Measurements from ENCODE around the gene FOXN1.
"Not testable (repeated sequence)": the region's sequence is repeated elsewhere in the genome, so short reads cannot be mapped to it uniquely, and the experiment has no call there.

Gene FOXN1

DNA sequence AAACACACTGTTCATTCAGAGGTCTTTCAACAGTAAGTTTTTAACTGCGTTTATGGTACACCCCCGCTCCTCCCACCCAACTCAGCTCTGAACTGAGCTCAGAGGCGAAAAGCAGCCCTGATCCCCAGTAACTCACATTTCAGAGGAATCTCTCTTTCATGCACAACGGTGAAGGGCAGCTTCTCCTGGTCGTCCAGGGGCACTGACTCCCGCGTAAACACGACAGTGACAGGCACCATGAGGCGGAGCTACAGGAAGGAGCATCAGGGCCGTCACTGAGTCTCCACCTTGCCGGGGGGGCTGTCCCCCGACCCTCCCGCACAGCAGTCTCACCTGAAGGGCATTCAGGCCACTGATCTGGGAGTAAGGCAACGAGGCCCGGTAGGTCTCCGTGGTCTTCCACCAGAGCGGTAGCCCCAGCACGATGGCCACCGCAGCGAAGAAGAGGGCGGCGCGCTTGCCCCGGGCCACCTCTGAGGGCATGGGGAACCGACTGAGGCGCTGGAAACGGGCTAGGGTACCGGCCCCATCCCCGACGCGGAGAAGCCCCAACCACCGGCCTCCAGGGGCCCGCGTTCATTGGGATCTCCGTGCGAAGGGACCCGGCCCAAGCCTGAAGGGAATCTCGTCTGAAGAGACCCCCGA, 64.7 kb downstream of the FOXN1 start:
- peak overlapping the region; percentile 97 for H3K4me3 Mint-ChIP-seq
- no peaks in the 10 kb centered on the region for H3K9me3 Mint-ChIP-seq
- H3K27ac Mint-ChIP-seq: peak overlapping the region; percentile 95
- H3K36me3 Mint-ChIP-seq: peaks cover 48% of the 10 kb centered on the region
- DNase-seq: peak; percentile 72
- peaks cover 68% of the 10 kb centered on the region for H3K4me1 Mint-ChIP-seq
- CTCF ChIA-PET: interaction anchor here (0.7 to 2.9 kb wide), 5 partner anchors 9 to 74 kb away, joined by 3 to 23 read pairs (median 3); partner anchors contain the start of gene BLTP2
- H3K27me3 Mint-ChIP-seq: no peaks in the 10 kb centered on the region

DNA sequence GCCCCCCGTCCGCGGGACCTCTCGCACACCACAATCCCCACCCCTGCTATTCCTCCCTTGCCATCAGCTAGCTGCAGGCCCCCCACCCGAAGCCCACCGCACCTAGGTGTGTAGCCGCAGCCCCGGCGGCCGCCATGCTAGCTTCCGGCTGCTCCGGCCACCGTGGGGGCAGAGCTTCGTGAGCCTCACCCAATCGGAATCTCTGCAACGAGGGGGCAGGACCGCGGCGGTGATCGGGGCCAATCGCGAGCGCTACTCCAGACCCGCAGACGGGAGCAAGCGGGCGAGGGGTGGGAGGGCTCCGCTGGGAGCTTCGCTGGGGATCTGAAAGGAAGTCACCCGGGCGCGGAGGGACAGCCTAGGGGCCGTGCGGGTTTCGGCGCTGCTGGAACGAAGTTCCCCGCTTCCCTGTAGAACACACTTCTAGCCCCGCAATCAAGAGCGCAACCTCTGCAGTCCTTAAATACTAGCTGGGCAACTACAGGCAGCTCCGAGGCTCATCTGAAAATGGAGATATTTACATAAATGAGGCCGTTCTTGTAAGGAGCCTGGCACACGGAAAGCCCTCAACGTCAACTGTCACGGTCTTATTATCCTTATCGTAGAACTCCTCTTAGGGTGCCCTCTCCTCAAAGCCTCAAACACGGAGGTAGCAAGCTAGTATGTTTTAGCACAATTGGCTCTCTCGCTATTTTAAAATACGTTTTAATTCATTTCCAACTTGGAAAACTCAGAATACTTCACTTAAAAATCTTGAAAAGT, 65.4 kb downstream of the FOXN1 start, which contains the start of gene PIGS:
Gene PIGS, minus strand, starts transcription at position 164 of the 762 bp plus-strand sequence. Its CDS starts 28 bp downstream, at position 136.
- CTCF ChIA-PET: interaction anchor here (0.7 to 2.9 kb wide), 5 partner anchors 9 to 77 kb away, joined by 3 to 23 read pairs (median 3); partner anchors contain the start of gene BLTP2
- H3K9me3 Mint-ChIP-seq: no peaks in the 10 kb centered on the region
- DNase-seq: peak; percentile 97
- H3K4me3 Mint-ChIP-seq: peak within 1 kb of the TSS; percentile 97
- peaks cover 74% of the 10 kb centered on the region for H3K4me1 Mint-ChIP-seq
- H3K36me3 Mint-ChIP-seq: peaks cover 49% of the 10 kb centered on the region
- no peaks in the 10 kb centered on the region for H3K27me3 Mint-ChIP-seq
- H3K27ac Mint-ChIP-seq: peak within 1 kb of the TSS; percentile 95

DNA sequence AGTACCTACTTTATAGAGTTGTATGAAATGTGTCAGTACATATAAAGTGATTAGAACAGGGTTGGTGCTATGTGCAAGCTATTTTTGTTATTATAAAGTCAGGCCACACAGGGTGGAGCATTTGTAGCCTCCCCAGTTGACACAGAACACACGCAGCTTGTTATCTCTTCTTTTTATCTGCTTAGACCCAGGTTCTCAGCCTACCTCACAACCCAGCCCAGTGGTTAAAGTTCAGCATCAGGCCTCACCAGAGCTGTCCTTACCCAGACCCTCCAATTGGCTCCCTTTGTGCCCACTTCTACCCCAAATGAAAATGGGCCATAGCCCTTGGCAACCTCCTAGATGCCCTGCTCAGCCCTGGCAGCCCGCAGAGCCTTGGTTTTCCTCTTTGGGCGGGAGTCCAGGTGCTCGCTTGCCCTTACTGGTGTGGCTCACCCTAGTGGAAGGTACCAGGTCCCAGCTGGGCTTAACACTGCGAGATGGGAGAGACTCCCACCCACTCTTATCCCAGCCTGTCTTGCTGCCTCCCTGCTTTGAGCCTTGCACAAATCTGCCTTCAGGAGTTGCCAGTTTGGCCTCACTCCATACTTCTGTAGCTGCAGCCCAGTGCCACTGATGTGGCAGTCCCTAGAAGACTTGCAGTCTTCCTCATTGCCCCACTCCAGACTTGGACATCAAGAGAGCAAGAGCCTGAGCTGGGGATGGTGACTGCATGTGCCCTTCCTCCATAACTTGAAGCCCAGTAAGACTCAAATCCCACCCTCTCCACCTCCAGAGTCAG, 66.3 kb downstream of the FOXN1 start:
- Mint-ChIP-seq H3K36me3 (peaks cover 51% of the 10 kb centered on the region), H3K27ac (peak overlapping the region; percentile 95), H3K4me3 (peak overlapping the region; percentile 97), H3K4me1 (peaks cover 75% of the 10 kb centered on the region), H3K9me3 (no peaks in the 10 kb centered on the region), H3K27me3 (no peaks in the 10 kb centered on the region)
- CTCF ChIA-PET: interaction anchor here (0.8 to 2.9 kb wide), 3 partner anchors 24 to 78 kb away, joined by 3 to 23 read pairs (median 4); no protein-coding TSS in a partner anchor
- no peak for DNase-seq

DNA sequence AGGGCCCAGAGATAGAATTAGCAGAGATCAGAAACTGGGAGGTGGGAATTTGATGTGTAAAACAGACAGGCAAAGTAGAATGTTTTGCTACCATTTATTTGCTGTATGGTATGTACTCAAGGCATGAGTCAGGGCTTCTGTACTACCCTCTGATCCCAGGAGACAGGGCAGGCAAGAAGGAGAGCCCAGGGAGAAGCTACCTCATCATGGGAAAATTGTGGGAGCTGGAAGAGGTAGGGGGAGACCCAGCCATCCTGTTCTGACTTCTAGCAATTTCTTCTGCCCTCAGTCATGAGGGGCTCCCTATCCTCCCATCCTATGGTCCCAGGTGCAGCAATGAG, 66.9 kb downstream of the FOXN1 start:
- CTCF ChIA-PET: interaction anchor here (0.8 kb wide), 2 partner anchors 25 to 26 kb away, joined by 3 read pairs; no protein-coding TSS in a partner anchor
- peaks cover 70% of the 10 kb centered on the region for H3K4me1 Mint-ChIP-seq
- peaks cover 52% of the 10 kb centered on the region for H3K36me3 Mint-ChIP-seq
- no peaks in the 10 kb centered on the region for H3K9me3 Mint-ChIP-seq
- DNase-seq: no peak
- peak overlapping the region; percentile 97 for H3K4me3 Mint-ChIP-seq
- no peaks in the 10 kb centered on the region for H3K27me3 Mint-ChIP-seq
- no peak overlapping the region for H3K27ac Mint-ChIP-seq

DNA sequence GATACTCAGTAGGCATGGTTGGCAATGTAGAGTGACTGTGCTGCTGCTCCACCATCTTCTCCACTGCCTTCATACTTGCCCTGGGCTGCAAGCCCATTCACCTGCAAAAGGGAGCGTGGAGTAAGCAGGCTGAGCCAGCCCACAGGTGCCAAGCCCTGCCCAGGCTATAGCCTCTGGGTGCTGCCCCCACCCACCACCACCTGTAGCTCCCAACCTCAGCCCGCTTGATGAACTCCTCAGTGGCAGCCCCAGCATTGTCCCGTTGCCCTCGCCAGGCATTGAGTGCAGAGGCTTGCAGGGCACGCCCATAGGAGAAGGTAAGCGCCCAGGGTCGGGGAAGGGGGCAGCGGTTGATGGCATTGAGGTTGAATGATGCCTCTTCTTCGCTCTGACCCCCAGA, 67.4 kb downstream of the FOXN1 start:
- no peaks in the 10 kb centered on the region for H3K9me3 Mint-ChIP-seq
- CTCF ChIA-PET: interaction anchor here (0.8 to 1.9 kb wide), 2 partner anchors 15 to 25 kb away, joined by 3 to 5 read pairs; no protein-coding TSS in a partner anchor
- peaks cover 66% of the 10 kb centered on the region for H3K4me1 Mint-ChIP-seq
- no peak overlapping the region for H3K27ac Mint-ChIP-seq
- H3K27me3 Mint-ChIP-seq: no peaks in the 10 kb centered on the region
- H3K4me3 Mint-ChIP-seq: no peak overlapping the region
- no peak for DNase-seq
- H3K36me3 Mint-ChIP-seq: peaks cover 50% of the 10 kb centered on the region

DNA sequence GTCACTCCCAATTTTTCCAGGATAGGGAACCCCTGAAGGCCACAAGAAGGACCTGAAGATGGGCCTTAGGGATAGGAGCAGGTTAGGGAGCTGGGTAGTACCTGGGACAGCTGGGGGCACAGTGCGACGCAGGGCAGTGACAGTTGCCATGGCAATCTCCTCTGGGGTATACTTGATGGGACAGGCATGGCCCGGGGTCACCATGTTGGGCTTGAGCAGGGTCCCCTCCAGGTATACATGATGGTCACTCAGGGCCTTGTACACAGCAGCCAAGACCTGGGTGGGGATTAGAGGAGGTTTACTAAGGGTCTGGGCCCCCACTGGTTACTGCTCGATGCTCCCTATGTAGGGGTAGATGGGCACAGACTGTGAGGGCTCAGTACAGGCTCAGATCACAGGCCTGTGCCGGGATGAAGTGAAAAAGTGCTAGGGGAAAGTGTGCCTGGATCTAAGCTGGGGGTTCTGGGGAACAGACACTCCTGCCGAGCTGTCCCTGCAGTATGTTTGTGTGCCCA, 67.9 kb downstream of the FOXN1 start:
- CTCF ChIA-PET: interaction anchor here (1.9 to 4.0 kb wide), 2 partner anchors 16 to 25 kb away, joined by 5 to 24 read pairs; no protein-coding TSS in a partner anchor
- Mint-ChIP-seq H3K4me1 (peaks cover 63% of the 10 kb centered on the region), H3K4me3 (no peak overlapping the region), H3K9me3 (no peaks in the 10 kb centered on the region), H3K36me3 (peaks cover 50% of the 10 kb centered on the region), H3K27me3 (no peaks in the 10 kb centered on the region), H3K27ac (no peak overlapping the region)
- no peak for DNase-seq

DNA sequence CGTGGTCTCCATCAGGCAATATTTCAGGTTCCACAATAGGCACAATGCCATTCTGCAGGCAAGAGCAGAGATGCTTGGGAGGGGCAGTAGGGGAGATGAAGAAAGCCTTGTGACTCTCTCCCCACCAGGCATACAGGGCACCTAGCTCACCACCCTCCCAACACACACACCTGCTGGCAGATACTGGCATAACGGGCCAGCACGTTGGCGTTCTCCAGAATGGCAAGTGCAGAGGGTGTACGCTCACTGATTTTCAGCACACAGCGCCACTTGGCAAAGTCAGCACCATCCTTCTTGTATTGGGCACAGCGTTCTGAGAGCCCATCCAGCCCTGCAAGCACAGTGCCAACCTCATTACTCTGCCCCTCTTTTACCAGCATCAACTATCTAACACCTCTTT, 68.4 kb downstream of the FOXN1 start:
- H3K4me1 Mint-ChIP-seq: peaks cover 59% of the 10 kb centered on the region

DNA sequence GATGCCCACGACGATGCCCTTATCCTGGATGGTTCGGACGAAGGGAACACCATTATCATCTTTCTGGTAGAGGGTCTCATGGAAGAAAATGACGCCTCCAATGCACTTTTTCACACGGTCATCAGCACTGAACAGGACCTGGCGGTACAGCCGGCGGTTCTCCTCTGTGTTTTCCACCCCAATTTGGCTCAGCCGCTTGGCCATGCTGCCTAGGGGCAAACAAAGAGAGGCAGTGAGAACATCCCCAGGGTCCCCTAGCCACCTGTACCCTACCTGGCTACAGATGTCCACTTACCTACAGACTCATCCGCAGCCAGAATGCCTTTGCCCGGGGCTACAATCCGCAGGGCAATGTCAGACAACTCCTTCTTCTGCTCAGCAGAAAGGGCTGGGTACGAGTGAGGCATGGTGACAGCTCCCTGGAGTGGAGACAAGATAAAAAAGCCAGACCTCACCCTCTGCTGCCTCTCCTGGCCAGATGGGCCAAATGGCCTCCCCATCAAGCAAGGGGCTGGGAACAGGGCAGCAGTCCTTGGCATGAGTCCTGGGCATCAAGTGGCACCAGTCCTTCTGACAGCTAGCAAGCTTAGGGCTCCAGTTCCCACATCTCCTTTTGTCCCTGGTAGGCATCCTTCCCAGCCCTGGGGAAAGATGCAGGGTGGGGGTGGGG, 69.1 kb downstream of the FOXN1 start:
- Mint-ChIP-seq H3K4me1 (peaks cover 58% of the 10 kb centered on the region), H3K9me3 (no peaks in the 10 kb centered on the region), H3K27me3 (no peaks in the 10 kb centered on the region), H3K4me3 (peak overlapping the region; percentile 85), H3K36me3 (peaks cover 51% of the 10 kb centered on the region), H3K27ac (no peak overlapping the region)
- DNase-seq: no peak
- CTCF ChIA-PET: interaction anchor here (0.8 to 4.0 kb wide), 5 partner anchors 17 to 38 kb away, joined by 3 to 24 read pairs (median 5); no protein-coding TSS in a partner anchor

More for the DNA sequence above, 68.4 kb downstream of the FOXN1 start:
- H3K36me3 Mint-ChIP-seq: peaks cover 53% of the 10 kb centered on the region
- CTCF ChIA-PET: interaction anchor here (1.9 to 4.0 kb wide), 3 partner anchors 17 to 39 kb away, joined by 5 to 24 read pairs (median 5); no protein-coding TSS in a partner anchor
- H3K27ac Mint-ChIP-seq: no peak overlapping the region
- no peaks in the 10 kb centered on the region for H3K9me3 Mint-ChIP-seq
- peak; percentile 48 for DNase-seq
- H3K27me3 Mint-ChIP-seq: no peaks in the 10 kb centered on the region
- H3K4me3 Mint-ChIP-seq: peak overlapping the region; percentile 31

DNA sequence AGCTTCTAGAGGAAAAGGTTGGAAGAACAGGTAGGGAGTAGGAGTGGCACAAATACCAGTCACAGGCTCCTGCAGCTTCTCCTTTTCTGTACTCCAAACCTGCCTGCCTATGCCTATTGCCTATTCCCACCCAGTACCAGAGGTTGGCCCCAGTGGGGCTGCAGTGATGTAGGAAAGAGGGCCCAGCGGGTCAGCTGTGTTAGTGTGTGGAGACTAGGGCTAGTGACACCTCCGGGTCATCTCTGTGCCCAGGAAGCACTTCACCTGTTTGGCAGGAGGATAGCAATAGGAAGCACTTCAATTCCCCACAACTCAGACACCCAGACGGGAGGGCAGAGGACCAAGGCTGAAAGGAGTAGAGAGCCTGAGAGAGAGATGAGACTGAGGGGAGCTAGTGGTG, 69.9 kb downstream of the FOXN1 start:
- Mint-ChIP-seq H3K4me3 (peak overlapping the region; percentile 85), H3K36me3 (peaks cover 54% of the 10 kb centered on the region), H3K27ac (peak overlapping the region; percentile 56), H3K4me1 (peaks cover 56% of the 10 kb centered on the region)
- DNase-seq, H3K27me3 Mint-ChIP-seq, H3K9me3 Mint-ChIP-seq: not testable (repeated sequence)
- CTCF ChIA-PET: interaction anchor here (0.8 to 4.0 kb wide), 4 partner anchors 25 to 37 kb away, joined by 3 to 24 read pairs (median 4); no protein-coding TSS in a partner anchor

DNA sequence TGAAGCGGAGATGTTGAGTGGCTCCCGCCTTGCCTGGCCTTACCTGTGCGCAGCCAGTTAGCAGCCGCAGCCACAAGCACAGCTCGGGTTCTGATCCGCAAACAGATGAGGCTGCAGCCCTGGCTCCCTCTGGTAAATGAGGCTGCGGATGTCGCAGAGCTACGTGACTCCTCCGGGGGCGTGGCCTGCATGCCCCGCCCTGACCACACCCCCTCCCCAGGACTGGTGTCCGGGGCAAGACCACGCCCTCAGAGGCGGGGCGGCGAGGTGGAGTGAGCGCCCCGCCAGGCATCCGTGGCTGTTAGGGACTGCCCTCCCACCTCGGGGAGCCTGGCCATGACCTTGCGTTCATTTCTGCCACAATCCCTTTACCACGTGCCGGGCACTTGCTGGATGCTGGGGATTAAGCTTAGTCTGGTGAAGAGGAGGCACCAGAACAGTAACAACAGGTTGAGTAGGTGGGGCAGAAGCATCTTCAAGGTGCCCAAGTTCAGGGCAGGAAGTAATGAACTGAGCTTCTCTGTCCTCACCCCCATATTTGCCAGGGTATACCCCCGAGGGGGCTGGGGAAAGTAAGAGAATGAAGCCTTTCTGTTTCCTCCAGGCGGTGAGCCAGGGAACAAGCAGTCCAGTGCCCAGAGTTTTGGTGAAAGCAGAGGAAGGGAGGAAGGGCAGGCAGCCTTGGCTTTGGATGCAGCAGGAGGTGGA, 70.8 kb downstream of the FOXN1 start, which contains the start of gene ALDOC:
Gene ALDOC, minus strand, starts transcription at position 138 of the 708 bp plus-strand sequence. CDS start 1,363 bp downstream, outside the sequence.
- Mint-ChIP-seq H3K4me3 (peak within 1 kb of the TSS; percentile 85), H3K4me1 (peaks cover 49% of the 10 kb centered on the region), H3K9me3 (no peaks in the 10 kb centered on the region), H3K36me3 (peaks cover 54% of the 10 kb centered on the region), H3K27ac (peak within 1 kb of the TSS; percentile 92), H3K27me3 (no peaks in the 10 kb centered on the region)
- CTCF ChIA-PET: interaction anchor here (0.9 to 4.0 kb wide), 4 partner anchors 19 to 36 kb away, joined by 4 to 24 read pairs (median 4); no protein-coding TSS in a partner anchor
- DNase-seq: peak; percentile 99

DNA sequence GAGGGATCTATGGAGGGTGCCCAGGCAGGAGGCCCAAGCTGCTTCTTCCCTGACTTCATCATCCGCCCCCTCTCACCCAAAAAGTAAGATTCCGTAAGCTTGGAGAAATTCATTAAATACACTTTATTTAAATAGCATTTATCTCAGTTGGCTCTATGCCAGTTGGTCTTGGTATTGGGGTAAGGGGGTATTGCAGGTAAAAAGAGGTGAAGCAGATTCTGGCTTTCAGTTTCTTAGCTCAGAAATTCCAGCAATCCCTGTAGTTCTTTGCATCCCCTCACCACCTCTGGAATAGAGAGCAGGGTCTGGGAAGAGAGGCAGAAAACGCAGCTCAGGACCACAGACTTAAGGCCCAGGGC, 71.3 kb downstream of the FOXN1 start:
- CTCF ChIA-PET: interaction anchor here (0.9 to 4.0 kb wide), 3 partner anchors 19 to 28 kb away, joined by 4 to 24 read pairs (median 4); no protein-coding TSS in a partner anchor
- Mint-ChIP-seq H3K27me3 (no peaks in the 10 kb centered on the region), H3K4me3 (no peak overlapping the region), H3K9me3 (no peaks in the 10 kb centered on the region), H3K4me1 (peaks cover 44% of the 10 kb centered on the region), H3K36me3 (peaks cover 54% of the 10 kb centered on the region), H3K27ac (peak overlapping the region; percentile 92)
- DNase-seq: no peak
